C4-2B (cell line): ENCODE results near the gene DLG1.

Experiments used
- CTCF ChIP-seq: fragments of 450-650 bp; conservative IDR thresholded peaks from 2 replicates; pipeline ENCODE4 v1.5.1; 2017; ENCODE audit warnings: mild to moderate bottlenecking
- ZFX ChIP-seq: fragments of 450-650 bp; IDR thresholded peaks from 2 replicates; pipeline ENCODE4 v1.6.1; 2017

- TF ChIP-seq CTCF (no peak), ZFX (no peak)
Measured at GRCh38 chr3:197122394-197122793, 176.0 kb downstream of the DLG1 start.
